Liver (tissue), 2 donors: ENCODE measurements around the gene PLXND1.

Experiments used
- CTCF ChIP-seq: fragments of 150-350 bp; IDR thresholded peaks from 2 replicates; pipeline ENCODE4 v1.5.1; 2017; ENCODE audit warnings: improper control_type of control experiment, low read depth, low read length; ENCODE audit not compliant: missing input control
- MAX ChIP-seq: IDR thresholded peaks from 2 replicates; pipeline ENCODE4 v1.6.1; 2016; ENCODE audit warnings: antibody characterized with exemption
- YY1 ChIP-seq: IDR thresholded peaks from 2 replicates; pipeline ENCODE4 v1.6.1; 2016; ENCODE audit warnings: antibody characterized with exemption, mild to moderate bottlenecking
- donor health status: healthy.

- TF ChIP-seq CTCF: no peak
- no peak for TF ChIP-seq MAX
- no peak for TF ChIP-seq YY1
These were observed 8.5 kb upstream of the PLXND1 start for GRCh38 chr3:129614927-129615363.
